Glomerular endothelial cell (primary cell): ENCODE measurements around the gene EPHB6. TPM values are rescaled to one million over a fixed set of nuclear protein-coding genes. Genes with fewer than 3 reads are reported as not detected.
A peak's percentile ranks its signal among the peaks of the same experiment; 100 is the strongest.

ENCODE experiments used
- DNase-seq: peaks from one replicate; pipeline ENCODE4 v3.0.0-alpha.2; 2011; ENCODE audit warnings: low read depth, low spot score; ENCODE audit errors: extremely low read depth
- total RNA-seq: library from RNA; depleted of rRNA; stranded (reverse); fragments of >200 nt; gene quantifications from 2 replicates; pipeline ENCODE4 v1.2.3, GENCODE V29; 2015

The EPHB6 gene, protein sequence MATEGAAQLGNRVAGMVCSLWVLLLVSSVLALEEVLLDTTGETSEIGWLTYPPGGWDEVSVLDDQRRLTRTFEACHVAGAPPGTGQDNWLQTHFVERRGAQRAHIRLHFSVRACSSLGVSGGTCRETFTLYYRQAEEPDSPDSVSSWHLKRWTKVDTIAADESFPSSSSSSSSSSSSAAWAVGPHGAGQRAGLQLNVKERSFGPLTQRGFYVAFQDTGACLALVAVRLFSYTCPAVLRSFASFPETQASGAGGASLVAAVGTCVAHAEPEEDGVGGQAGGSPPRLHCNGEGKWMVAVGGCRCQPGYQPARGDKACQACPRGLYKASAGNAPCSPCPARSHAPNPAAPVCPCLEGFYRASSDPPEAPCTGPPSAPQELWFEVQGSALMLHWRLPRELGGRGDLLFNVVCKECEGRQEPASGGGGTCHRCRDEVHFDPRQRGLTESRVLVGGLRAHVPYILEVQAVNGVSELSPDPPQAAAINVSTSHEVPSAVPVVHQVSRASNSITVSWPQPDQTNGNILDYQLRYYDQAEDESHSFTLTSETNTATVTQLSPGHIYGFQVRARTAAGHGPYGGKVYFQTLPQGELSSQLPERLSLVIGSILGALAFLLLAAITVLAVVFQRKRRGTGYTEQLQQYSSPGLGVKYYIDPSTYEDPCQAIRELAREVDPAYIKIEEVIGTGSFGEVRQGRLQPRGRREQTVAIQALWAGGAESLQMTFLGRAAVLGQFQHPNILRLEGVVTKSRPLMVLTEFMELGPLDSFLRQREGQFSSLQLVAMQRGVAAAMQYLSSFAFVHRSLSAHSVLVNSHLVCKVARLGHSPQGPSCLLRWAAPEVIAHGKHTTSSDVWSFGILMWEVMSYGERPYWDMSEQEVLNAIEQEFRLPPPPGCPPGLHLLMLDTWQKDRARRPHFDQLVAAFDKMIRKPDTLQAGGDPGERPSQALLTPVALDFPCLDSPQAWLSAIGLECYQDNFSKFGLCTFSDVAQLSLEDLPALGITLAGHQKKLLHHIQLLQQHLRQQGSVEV
- total RNA-seq = 3.5 and 3.8 TPM in 2 replicates

DNA sequence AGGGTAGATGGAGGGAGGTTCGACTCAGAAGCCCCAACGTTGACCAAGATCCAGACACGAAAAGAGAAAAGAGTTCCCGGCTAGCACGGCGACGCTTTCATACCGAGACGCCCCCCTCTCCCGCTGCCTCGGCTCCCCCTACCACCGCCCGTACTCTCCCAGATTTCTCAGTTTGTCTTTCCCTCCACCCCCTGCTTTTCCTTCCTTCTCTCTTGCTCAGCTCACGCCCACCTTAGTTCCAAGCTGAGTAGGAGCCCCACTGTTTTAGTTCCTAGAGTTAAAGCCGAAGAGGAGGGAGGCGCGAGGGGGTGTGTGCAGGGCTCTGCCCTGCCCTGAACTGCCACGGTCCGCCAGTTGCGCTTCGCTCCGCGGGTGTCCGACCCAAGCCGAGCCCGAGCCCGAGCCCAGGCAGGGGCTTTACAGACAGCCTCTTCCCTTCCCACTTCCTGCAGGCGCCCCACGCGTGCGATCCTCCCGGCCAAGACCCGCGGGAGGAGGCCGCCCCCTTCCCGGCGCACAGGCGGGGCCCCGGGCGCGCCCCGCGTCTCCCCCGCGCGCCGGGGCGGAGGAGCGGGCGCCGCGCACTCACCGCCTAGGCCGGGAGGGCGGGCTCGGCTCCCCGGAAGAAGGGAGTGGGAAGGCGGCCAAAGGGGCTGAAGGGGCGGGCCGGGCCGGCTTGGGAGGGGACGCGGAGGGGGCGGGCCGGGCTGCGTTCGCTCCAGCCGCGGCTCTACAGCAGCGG is at the start of gene EPHB6:
TSS of gene EPHB6 (plus strand) at position 705 of the 742 bp plus-strand sequence. CDS start 8,152 bp downstream, outside the sequence.
- DNase-seq = no peak

DNA sequence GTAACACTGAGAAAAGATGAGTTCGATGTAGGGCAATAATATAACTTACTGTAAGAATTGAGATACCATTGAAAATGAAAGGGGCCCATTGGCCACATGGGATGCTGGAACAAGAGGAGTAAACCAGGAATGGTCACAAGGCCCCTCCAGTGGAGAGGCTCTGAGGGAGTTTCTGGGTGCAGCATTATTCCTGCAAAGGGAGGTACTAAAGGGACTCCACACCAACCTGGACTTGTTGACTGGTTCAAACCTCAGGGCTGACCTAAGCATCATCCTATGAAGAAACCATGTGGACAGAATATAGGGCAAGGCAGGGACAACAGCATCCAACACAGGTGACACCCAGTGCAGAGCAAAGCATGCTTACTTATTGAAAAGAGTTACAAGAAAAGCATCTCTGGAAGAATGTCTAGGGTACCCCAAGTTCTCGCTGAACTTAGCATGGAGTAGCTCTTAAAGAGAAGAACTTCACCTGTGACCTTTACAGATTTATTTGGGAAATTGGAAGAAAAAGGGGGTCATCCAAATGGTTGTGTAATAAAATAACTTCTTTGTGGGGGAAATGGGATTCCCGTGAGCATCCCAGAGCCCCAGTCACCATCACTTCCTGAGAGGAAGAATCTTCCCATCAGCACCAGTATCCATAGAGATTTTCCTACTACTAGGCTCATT is 49.4 kb upstream of the EPHB6 start:
- DNase-seq = no peak

DNA sequence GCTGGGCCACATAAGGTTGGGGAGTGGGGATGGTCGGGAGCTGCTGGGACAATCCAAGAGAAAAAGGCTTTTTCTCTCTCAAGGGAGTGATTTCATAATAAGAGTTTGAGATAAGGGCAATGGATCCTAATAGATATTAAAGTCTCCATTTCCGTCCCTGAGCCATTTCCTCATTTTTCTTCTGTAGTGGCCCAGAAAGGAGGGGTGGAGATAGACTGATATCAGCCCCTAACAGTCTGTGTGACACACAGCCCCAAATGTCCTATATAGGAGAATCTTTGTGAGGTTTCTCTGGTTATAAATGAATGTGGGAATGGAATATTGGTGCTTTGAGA is 48.9 kb upstream of the EPHB6 start:
- DNase-seq = no peak

DNA sequence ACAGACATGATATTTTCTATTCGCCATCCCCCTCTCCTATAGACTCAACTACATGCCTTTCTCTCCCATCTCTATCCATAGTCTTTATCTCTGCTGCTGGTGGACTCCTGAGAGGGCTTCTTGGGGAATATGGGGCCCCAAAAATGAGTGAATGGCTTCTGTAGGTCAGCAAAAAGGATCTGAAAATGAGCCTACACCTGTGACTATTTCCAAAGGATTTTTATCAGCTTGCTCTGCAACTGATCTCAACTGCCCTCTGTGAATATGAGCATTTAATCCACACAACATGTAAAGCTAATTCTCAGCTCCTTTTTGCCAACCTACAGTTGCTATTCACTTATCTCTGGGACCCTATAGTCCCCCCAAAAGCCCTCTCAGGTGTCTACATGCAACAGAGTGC is 47.9 kb upstream of the EPHB6 start:
- no peak for DNase-seq

DNA sequence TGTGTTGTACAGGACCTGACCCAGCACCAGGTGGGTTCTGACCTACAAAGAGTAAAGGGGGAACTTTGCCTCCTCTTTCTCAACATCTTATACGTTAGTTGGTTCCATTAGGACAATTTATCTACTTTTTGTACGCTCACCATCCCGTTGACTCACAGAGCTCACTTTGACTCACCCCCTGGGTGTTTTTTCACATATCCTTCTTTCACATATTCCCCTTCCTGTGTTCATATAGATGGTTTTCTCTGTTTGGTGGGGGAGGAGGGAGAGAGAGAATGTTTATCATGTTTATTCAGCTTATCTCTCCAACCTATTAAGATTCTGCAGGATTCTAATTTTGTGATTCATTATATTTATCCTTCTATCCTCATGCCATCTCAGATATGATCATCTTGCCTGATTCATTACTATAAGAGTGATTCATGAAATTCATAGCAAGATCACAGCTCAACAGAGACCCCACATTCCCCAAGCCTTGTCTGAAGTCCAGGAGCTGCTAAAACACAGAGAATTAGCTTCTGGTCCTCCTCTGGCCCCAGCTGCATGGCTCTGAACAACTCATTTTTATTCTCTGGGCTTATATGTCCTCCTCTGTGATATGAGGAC is 46.9 kb upstream of the EPHB6 start:
- no peak for DNase-seq

DNA sequence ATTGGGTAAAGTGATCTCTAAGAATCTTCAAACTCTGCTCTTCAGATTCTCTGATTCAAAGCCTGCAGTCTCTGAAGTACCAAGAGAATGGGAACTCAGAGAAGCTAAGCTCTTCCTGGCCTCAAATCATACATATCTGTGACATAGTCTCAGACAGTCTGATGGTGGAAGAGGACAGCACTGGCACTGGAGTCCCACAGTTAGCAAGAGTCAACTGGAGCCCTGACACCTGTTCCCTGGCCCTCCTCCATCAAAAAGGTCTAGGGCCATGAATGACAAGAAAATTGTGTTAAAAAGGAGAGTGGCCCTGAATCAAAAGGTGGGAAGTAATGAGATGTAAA is 46.4 kb upstream of the EPHB6 start:
- no peak for DNase-seq

DNA sequence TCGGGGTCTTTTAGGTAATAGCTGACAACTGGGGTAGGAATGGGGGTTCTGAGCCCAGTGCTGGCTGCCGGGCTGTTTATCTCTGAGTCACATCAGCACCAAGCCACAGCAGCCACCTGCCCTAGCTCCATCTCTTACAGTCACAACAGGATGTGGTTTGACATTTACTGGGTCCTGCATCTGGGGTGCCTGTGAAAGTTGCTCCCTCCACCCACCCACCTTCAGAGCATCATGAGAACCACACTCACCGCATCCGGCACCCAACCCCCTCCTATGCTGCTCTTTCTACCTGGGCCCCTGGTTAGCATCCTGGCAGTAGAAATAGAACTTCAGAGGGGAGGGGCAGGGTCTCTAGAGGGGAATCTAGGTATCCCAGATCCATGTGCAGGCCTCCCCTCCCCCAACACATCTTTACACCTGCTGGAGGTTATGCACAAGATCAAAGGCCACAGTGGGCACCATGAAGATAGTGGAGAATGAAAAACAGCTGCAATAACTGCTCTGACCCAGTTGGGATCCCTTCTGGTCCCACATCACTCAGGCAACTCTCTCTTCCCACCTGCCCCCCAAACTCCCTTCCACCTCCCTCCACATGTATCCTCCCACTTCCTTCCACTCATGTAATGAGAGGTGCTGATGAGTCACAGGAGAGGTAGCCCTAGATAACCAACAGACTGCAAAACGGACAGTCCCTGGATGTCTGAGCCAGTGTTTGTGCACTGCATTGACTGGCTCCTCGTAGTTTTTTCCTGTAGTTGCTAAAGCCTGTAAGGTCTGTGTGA is 45.9 kb upstream of the EPHB6 start:
- no peak for DNase-seq

DNA sequence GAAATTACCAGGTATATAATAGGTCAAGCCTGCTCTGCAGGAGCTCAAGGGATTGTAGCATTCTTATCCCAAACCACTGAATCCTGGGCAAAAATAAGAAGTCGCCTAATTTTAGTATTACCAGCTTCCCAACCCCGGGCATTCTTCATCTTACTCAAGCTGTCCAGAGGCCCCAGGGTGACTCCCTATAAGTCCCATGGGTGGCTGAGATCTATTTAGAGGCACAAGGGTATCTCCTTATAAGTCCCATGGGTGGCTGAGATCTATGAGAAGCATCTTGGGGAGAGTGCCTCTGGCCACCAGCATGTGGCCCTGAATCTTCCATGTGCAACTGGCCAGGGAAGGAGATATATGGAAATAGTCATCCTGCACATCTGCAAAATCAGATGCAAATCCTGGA is 45.2 kb upstream of the EPHB6 start:
- no peak for DNase-seq

DNA sequence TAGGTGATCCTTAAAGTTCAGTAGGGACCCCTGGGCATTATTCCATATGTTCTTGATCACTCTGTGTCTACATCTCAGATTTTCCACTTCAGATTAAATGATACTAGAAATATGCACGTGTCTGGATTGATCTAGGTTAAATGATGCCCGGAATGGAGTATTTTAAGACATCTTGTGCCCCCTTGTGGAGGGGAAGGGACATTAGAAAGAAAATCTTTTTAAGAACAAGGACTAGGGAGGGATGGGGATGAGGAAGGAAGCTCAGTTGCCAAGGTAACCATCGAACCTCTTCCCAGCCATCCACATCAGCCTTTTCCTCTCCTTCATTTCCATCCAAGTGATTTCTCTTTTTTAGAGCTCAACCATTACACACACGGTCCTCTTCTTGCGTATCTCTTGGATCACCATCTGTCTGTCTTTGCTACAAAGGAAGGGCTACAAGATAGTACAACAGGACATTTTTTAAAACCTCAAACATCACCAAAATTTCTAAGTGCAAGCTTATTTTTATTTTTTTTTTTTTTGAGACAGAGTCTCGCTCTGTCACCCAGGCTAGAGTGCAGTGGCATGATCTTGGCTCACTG is 43.6 kb upstream of the EPHB6 start:
- peak; percentile 45 for DNase-seq

DNA sequence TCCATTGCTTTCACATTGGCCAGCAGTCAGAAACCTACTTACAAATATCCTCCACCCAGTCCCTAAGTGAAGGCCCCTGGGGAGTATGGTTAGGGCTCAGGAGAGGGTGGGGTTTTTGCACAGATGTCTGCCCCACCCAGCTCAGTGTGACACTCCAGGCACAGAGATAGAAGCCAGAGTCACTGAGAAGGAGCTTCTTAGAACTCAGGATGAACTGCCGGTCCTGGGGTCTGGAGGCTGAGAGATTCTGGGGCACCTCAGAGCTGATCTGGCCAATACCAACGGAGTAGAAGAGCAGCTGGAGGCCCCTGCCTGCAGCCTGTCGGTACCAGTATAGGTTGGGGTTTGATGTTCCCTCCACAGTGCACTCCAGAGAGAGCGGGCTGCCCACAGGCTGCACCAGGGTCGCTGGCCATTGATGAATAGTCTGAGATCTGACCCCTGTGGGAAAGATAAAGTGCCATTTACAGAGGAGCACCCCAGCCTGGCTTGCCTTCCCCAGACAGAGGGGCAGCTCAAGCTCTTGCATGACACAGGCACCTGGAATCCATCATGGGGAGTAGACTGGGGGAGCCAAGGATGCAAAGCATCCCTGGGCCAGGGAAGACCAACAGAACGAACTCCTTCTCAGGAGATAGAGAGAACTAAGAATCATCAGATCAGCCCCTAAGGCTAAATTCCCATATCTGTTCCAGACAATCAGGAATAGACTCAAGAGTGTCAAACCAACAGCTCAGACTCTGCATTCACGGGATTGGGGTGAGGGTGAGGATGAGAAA is 42.2 kb upstream of the EPHB6 start:
- DNase-seq = no peak

DNA sequence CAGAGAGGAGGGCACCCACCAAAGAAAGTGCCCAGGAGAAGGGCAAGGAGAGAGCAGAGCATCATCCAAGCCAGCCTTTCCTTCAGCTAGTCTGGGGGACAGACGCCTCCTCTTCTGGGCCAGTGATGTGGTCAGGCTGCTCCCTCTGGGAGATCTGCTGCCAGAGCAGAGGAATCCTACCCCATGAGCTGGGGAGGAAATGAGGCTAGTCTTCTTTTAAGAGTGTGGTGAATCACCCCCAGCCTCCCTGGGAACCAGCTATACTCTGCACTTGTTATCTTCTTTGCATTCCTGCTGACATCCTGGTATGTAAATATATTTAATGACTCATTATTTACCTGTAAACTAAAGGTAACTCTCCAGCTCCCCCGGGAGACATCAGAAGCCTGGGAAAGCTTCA is 41.6 kb upstream of the EPHB6 start:
- DNase-seq = no peak

DNA sequence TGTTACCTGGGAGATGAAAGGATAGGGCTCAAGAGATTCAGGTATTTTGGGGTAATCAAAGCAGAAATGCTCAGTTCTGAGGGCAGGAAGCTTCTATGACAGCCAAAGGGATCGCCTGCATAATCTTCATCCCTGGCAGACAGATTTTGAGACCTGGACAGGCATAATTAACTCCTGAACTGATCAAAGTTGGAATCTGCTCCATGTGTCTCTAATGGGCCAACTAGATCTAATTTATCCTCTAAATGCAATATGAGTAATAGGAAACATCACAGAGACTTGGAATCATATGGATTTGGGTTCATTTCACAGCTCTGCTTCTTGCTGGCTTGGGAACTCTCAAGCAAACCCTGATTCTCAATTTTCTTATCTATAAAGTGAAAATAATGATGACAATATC is 41.2 kb upstream of the EPHB6 start:
- DNase-seq = no peak

DNA sequence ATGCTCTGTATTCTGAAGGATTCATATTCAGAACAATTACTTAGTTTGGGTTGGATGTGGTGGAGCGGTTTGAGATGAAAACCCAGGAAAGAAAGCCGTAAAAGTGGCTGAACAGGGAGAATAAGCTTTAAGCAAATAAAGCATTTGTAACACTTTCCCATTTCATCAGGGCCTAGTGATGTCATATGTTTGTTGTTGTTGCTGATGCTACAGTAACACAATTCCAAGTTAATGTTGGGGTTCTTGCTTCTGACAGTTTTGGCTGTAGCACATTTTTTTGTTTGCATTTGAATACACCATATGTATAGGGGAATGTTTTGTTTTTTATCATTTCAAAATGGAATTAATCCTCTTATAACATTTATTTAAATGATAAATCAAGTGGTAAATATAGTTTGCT is 40.4 kb upstream of the EPHB6 start:
- DNase-seq = no peak

DNA sequence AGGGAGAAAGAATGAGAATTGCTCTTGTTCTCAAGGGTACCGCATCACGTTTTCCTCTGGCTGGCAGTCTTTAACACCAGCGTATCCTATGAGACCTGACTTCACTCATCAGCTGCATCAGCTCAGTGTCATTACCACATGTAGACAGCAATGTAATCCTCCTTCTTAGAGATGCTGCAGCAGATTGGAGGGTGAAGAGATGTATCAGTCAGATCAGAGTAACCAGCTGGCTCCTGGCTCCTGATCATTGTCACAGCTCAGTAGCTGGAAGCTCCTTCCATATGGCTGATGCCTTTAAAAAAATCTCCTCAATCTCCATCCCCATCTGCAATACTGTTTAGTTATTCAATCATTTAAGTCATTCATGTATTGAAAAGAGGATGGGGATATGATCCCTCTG is 39.7 kb upstream of the EPHB6 start:
- DNase-seq = no peak

DNA sequence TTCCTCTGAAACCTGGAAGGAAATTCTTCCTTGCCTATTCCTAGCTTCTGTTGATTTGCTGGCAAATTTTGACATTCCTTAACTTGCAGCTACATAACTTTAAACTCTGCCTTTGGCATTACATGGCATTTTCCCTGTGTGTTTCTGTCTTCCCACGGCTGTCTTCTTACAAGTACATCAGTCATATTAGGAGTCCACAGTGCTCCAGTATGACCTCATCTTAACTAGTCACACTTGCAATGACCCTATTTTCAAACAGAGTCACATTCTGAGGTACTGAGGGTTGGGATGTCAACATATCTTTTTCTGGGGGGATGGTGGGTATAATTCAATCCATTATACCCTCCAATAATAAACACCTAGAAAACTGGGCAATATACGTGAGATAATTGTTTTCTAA is 37.4 kb upstream of the EPHB6 start:
- DNase-seq = no peak

DNA sequence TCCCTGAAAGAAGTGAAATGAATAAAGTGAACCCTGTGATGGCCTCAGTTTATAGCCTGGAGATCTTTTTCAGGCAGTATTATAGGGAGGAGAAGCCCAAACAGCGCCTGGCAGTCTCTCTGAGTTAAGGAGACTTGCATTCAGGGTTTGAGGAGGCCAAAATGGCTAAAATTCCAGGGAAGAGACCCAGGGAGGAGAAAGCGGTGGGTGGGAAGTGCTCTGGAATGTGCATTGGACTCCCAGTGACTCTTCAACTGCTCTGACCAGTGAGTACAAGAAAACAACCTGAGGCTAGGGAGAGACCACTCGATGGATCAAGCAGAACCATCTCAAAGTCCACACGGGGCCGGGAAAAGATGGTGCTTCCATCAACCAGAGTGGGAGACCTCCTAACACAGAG is 35.3 kb upstream of the EPHB6 start:
- DNase-seq = no peak

DNA sequence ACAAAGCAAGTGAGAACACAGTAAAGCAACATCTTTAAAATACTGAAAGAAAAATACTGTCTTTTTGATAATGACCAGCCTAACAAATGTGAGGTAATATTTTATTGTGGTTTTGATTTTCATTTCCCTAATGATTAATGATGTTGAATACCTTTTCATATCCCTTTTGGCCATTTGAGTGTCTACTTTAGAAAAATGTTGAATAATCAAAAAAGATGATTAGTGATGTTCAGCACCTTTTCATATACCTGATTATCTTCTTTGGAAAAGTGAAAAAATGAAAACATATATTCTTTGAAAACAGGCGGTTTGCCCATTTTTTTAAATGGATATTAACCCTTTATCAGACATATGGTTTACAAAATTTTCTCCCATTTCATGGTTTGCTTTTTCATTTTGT is 32.2 kb upstream of the EPHB6 start:
- DNase-seq = no peak

DNA sequence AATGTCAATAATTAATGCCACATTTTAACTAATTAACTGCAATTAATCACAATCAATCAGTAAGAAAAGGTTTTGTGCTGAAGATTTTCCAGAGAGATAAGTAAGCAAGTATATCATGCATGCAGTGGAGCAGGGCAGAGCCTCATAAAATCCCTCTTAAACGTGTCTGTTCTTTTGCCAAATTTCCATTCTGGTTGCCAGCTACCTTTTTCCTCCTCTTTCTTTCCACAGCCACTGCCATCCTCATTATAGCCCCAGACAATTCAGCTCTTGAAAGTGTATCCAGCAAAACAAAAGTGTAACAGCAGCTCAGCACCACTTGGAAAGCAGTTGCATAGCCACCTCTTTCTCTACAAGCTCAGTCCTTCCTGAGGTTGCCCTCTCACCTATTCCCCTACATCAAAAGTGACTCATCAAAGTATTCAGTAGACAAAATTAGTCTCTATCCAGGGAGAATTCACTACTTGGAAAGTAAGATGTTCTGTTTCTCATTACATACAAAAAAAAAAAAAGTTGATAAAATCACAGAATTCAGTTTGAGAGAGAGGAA is 26.9 kb upstream of the EPHB6 start:
- no peak for DNase-seq
